Liver (tissue), 3 donors: Measurements from ENCODE around the gene LDB3.

Experiments used
- ATF3 ChIP-seq: IDR thresholded peaks from 2 replicates; pipeline ENCODE4 v1.6.1; 2016; ENCODE audit warnings: antibody characterized with exemption
- CTCF ChIP-seq: fragments of 150-350 bp; IDR thresholded peaks from 2 replicates; pipeline ENCODE4 v1.5.1; 2017; ENCODE audit warnings: improper control_type of control experiment, low read depth, low read length; ENCODE audit not compliant: missing input control
- FOXA1 ChIP-seq: IDR thresholded peaks from 2 replicates; pipeline ENCODE4 v1.6.1; 2016; ENCODE audit warnings: antibody characterized with exemption
- SP1 ChIP-seq: IDR thresholded peaks from 2 replicates; pipeline ENCODE4 v1.6.1; 2018; ENCODE audit warnings: antibody characterized with exemption, mild to moderate bottlenecking
- donor health status: healthy.
- donor health status: healthy.

DNA sequence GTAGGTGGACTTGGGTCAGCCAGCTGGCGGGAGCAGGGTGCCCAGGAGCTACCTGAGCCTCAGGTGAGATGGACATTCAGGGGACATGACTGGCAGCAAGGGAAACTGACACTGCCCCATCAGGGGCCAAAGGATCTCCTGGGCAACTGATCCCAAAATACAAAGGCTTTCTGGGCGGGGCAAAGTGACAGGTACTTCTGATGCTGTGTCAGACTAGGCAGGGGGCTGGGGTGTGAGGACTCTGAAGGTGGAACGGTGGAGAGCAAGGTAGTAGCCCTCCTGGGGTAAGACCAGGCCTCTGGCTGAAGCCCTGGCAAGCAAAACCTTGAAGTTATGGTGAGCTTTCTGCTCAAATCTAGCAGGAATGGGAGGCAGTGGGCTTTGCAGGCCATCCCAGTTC, 9.6 kb upstream of the LDB3 start:
- TF ChIP-seq SP1, result no peak
- no peak for TF ChIP-seq FOXA1
- no peak for TF ChIP-seq CTCF
- TF ChIP-seq ATF3, result no peak
